Pancreas (tissue), 10 donors: ENCODE data around the gene ZMIZ1. TPM values are rescaled to one million over a fixed set of nuclear protein-coding genes. Genes with fewer than 3 reads are reported as not detected.

ENCODE experiments used
- ATAC-seq, 4 donors: fragments of 200-7000 bp; cut with Tn5 transposase; one replicate each; pipeline versions ENCODE4 v1.8.0 to v1.9.1; 2020; ENCODE audit warnings: mild to moderate bottlenecking in 4 of 4, moderate library complexity in 4 of 4
- DNase-seq, 6 donors: peaks; one replicate each; pipeline ENCODE4 v3.0.0-alpha.2; 2020
- FAIRE-seq: peaks from 2 replicates; lab custom pipeline; 2012; peaks lifted over from hg19 to GRCh38; lab: Jason Lieb, UNC
- H3K27ac ChIP-seq, 4 donors: fragments of 200-600 bp; sonication (generic); 1 replicate in 3 of 4; 2 replicates in 1 of 4; pipeline versions ENCODE4 v1.5.0 to v1.8.0; 2020
- H3K27me3 ChIP-seq, 4 donors: fragments of 200-600 bp; one replicate each; pipeline ENCODE4 v1.8.0; 2021
- H3K36me3 ChIP-seq, 3 donors: fragments of 200-600 bp; sonication (generic) in 1 of 3; one replicate each; pipeline versions ENCODE4 v1.5.0 to v1.8.0; 2020 to 2021
- H3K4me1 ChIP-seq, 3 donors: fragments of 200-600 bp; one replicate each; pipeline ENCODE4 v1.8.0; 2021
- H3K4me3 ChIP-seq, 4 donors: fragments of 200-600 bp; sonication (generic) in 2 of 4; one replicate each; pipeline versions ENCODE4 v1.5.0 to v1.8.0; 2020 to 2021
- H3K9me3 ChIP-seq, 4 donors: fragments of 200-600 bp; one replicate each; pipeline ENCODE4 v1.8.0; 2021
- CTCF ChIP-seq, 4 donors: fragments of 200-600 bp; sonication (generic) in 3 of 4; IDR thresholded peaks; one replicate each; pipeline versions ENCODE4 v1.5.0 to v1.8.0; 2021; ENCODE audit warnings: antibody characterized with exemption in 4 of 4
- WGBS, 2 donors: extraction: QIAGEN DNeasy Blood & Tissue Kit; methylation state at CpG; one replicate each; pipeline ENCODE4 v1.1.7; 2013; 5-methylcytosine and 5-hydroxymethylcytosine counted together
- intact Hi-C, 3 donors: fragments of 100-400 bp; cut with DNase I; formaldehyde crosslinking; loops; one replicate each; pipeline versions ENCODE4 v1.11.1 to v1.14.2; 2022
- polyA plus RNA-seq, 2 donors: library from polyadenylated mRNA; stranded (reverse); fragments of 200-250 nt; gene quantifications; one replicate each; pipeline ENCODE4 v1.2.3, GENCODE V29; 2013
- total RNA-seq, 6 donors: library from RNA; stranded (reverse); fragmentation: NEBNext Ultra II Directional in 4 of 6; extraction: Animal tissue kit (Norgen Biotek cat#: 25700) in 4 of 6; gene quantifications; one replicate each; pipeline versions ENCODE4 v1.2.1 to v1.2.4, GENCODE V29; 2021 to 2023
- donor health status: healthy with polysubstance abuse.
- donor health status: DM: no; HTN: no; CAD: no; lungs with moderate emphysema.
- donor health status: DM: no; HTN: no; CAD: no.
- donor health status: control.
- donor health status: control.
- donor health status: Bipolar disorder and iron deficiency.
- donor health status: DM: yes; HTN: yes; CAD: no.
- donor health status: DM: no; HTN: no; CAD: no.
- donor health status: DM: no; HTN: no; CAD: no.
- donor health status: DM: yes; HTN: yes; CAD: no.

ZMIZ1 gene
- total and polyA plus RNA-seq, 8 donors, result 14.5 to 45.0 (median 21.9) TPM

DNA sequence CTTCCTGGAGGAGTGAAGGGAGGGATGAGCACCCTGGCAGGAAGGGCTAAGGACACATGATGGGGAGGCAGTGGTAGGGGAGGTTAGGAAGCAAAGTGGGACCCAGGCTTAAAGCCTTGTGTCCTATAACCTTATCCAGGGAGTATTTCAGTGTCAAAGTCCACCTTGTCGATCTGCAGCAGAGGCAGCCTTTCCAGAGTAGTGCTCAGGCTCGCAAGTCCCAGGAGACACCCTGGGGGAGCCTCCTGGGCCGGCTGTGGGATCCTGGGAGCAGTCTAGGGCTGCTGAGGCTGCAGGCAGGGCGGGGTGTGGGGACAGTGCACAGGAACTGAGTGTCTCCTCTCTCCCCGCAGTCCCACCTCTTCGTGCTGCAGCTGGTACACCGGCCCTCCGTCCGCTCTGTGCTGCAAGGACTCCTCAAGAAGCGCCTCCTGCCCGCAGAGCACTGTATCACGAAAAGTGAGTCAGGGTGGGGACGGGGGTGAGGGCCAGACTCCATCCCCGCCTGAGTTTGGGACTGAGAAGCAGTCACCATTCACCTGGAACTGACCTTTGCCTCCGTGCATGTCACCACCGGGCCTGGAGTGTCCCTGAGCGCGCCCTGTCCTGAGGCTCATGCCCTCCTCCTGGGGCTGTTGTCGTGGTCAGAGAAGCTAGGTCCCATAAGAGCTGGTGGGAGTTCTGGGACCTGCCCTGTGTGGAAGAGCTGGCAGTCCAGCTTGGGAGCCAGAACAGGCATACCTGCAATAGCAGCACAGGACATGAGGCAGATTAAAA lies 233.2 kb downstream of the ZMIZ1 start:
- ATAC-seq, result no peak
- no peak overlapping the region for H3K27ac ChIP-seq
- peaks cover 24 to 86% (median 57%) of the 10 kb centered on the region in 3 donors for H3K36me3 ChIP-seq
- no peak for FAIRE-seq
- TF ChIP-seq CTCF (IDR thresholded peaks at IDR 0.05), result no peak
- H3K27me3 ChIP-seq, result no peaks in the 10 kb centered on the region
- 87 to 90% methylated on average over 19 of the region's 19 CpGs for WGBS, 2 donors
- intact Hi-C loops, result no loop called here
- no peaks in the 10 kb centered on the region for H3K4me1 ChIP-seq
- peak in 2 of 6 donors; percentile 11 to 69 for DNase-seq
- no peaks in the 10 kb centered on the region for H3K9me3 ChIP-seq
- no peak overlapping the region for H3K4me3 ChIP-seq

GRCh38 chr10:79303631-79304478 lies 235.1 kb downstream of the ZMIZ1 start:
- no peak for TF ChIP-seq CTCF (IDR thresholded peaks at IDR 0.05)
- Histone ChIP-seq H3K9me3 (no peaks in the 10 kb centered on the region), H3K4me1 (no peaks in the 10 kb centered on the region), H3K27ac (no peak overlapping the region), H3K27me3 (no peaks in the 10 kb centered on the region), H3K4me3 (no peak overlapping the region), H3K36me3 (peaks cover 14 to 84% (median 53%) of the 10 kb centered on the region in 3 donors)
- 89 to 93% methylated on average over 25 of the region's 25 CpGs for WGBS, 2 donors
- FAIRE-seq (no peak), ATAC-seq (no peak), DNase-seq (peak in 2 of 6 donors; percentile 22 to 69)
- intact Hi-C loops, result no loop called here

DNA sequence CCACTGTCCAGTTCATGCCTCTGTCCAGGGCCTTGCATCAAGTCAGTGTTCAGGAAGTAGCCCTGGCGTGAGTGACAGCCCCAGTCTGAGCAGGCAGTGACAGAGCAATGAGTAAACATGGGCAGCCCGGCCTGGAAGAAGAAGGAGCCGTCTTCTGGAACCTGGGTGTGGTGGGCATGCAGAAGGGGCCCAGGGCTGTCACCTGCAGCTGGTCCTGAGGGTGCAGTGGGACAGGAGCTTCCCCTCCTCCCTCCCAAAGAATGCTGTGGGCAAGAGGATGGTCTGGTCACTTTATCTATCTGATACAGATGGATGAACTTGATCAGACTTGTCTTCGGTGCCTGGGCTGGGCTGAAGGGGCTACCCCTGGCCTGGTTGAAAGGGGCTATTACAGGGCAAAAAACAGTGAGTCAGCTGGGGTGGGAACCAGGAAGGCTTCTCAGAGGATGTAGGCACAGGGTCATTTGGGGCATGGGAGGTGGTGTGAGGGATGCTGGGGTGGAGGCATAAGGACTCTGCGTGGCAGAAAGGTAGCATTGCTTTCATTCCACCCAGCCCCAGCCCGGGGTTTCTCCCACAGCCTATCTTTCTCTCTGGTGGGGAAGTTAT lies 235.8 kb downstream of the ZMIZ1 start:
- no peak overlapping the region for H3K4me3 ChIP-seq
- no peak for FAIRE-seq
- no peak for ATAC-seq
- no peaks in the 10 kb centered on the region for H3K4me1 ChIP-seq
- H3K9me3 ChIP-seq, result no peaks in the 10 kb centered on the region
- WGBS, 2 donors, result 80 to 93% methylated on average over 6 of the region's 6 CpGs
- H3K27me3 ChIP-seq, result no peaks in the 10 kb centered on the region
- H3K36me3 ChIP-seq, result peaks cover 14 to 84% (median 52%) of the 10 kb centered on the region in 3 donors
- H3K27ac ChIP-seq, result no peak overlapping the region
- no peak for TF ChIP-seq CTCF (IDR thresholded peaks at IDR 0.05)
- intact Hi-C loops, result no loop called here
- peak in 2 of 6 donors; percentile 9 to 34 for DNase-seq

GRCh38 chr10:79305515-79305914 lies 236.7 kb downstream of the ZMIZ1 start:
- DNase-seq (peak in 2 of 6 donors; percentile 17 to 48), ATAC-seq (no peak), FAIRE-seq (no peak)
- no peak overlapping the region for H3K4me3 ChIP-seq
- no peaks in the 10 kb centered on the region for H3K27me3 ChIP-seq
- 83 to 89% methylated on average over 8 of the region's 8 CpGs for WGBS, 2 donors
- peaks cover 14 to 88% (median 52%) of the 10 kb centered on the region in 3 donors for H3K36me3 ChIP-seq
- H3K4me1 ChIP-seq, result no peaks in the 10 kb centered on the region
- no peaks in the 10 kb centered on the region for H3K9me3 ChIP-seq
- intact Hi-C loops, result no loop called here
- no peak overlapping the region for H3K27ac ChIP-seq
- TF ChIP-seq CTCF (IDR thresholded peaks at IDR 0.05), result no peak
